GM23338 (cell line): Measurements from ENCODE around the gene FBF1. TPM values are rescaled to one million over a fixed set of nuclear protein-coding genes. Genes with fewer than 3 reads are reported as not detected.

ENCODE experiments used
- ATAC-seq: fragments of 200-7000 bp; cut with Tn5 transposase; 3 replicates; pipeline ENCODE4 v1.9.1; 2020
- DNase-seq: peaks from one replicate; pipeline ENCODE4 v3.0.0-alpha.2; 2015; ENCODE audit warnings: low spot score
- H2AFZ ChIP-seq: fragments of 200-600 bp; sonication (generic); 2 replicates; pipeline ENCODE4 v1.8.0; 2016; ENCODE audit warnings: antibody characterized with exemption, mild to moderate bottlenecking, moderate library complexity
- H3F3A ChIP-seq: fragments of 200-600 bp; sonication (generic); replicated peaks from 2 replicates; pipeline ENCODE4 v1.8.0; 2017; ENCODE audit warnings: antibody characterized with exemption, mixed run types, low read depth
- H3K27ac ChIP-seq: fragments of 200-600 bp; sonication (generic); 2 replicates; pipeline ENCODE4 v1.6.1; 2016; ENCODE audit warnings: low read depth
- H3K27me3 ChIP-seq: fragments of 200-600 bp; sonication (generic); 2 replicates; pipeline ENCODE4 v1.8.0; 2016; ENCODE audit warnings: mild to moderate bottlenecking, mixed run types, moderate library complexity; ENCODE audit not compliant: insufficient read depth
- H3K36me3 ChIP-seq: fragments of 200-600 bp; sonication (generic); 2 replicates; pipeline ENCODE4 v1.8.0; 2016; ENCODE audit warnings: mild to moderate bottlenecking; ENCODE audit not compliant: insufficient read depth
- H3K4me1 ChIP-seq: fragments of 200-600 bp; sonication (generic); 2 replicates; pipeline ENCODE4 v1.8.0; 2016; ENCODE audit warnings: mild to moderate bottlenecking, moderate library complexity; ENCODE audit not compliant: insufficient read depth
- H3K4me2 ChIP-seq: fragments of 200-600 bp; sonication (generic); 2 replicates; pipeline ENCODE4 v1.7.1; 2017; ENCODE audit warnings: mixed run types
- H3K4me3 ChIP-seq: fragments of 200-600 bp; sonication (generic); 2 replicates; pipeline ENCODE4 v1.6.1; 2016; ENCODE audit warnings: mixed run types
- H3K79me2 ChIP-seq: fragments of 200-600 bp; sonication (generic); replicated peaks from 2 replicates; pipeline ENCODE4 v1.8.0; 2017; ENCODE audit warnings: mild to moderate bottlenecking; ENCODE audit not compliant: insufficient read depth
- H3K9me2 ChIP-seq: fragments of 200-600 bp; sonication (generic); 2 replicates; pipeline ENCODE4 v1.8.0; 2017; ENCODE audit not compliant: insufficient read depth
- H4K20me1 ChIP-seq: fragments of 200-600 bp; sonication (generic); replicated peaks from 2 replicates; pipeline ENCODE4 v1.8.0; 2017; ENCODE audit warnings: mild to moderate bottlenecking; ENCODE audit not compliant: insufficient read depth
- H3K27ac Mint-ChIP-seq: 2 replicates; pipeline ENCODE4 v1.8.0; 2020; ENCODE audit warnings: inconsistent platforms, mild to moderate bottlenecking, moderate library complexity, mixed read lengths
- H3K27me3 Mint-ChIP-seq: 3 replicates; pipeline ENCODE4 v1.8.0; 2022; ENCODE audit warnings: low read depth, mild to moderate bottlenecking, moderate library complexity, mixed read lengths, inconsistent platforms; ENCODE audit not compliant: insufficient read depth, poor library complexity
- H3K36me3 Mint-ChIP-seq: 3 replicates; pipeline ENCODE4 v1.8.0; 2021; ENCODE audit warnings: low read depth, mild to moderate bottlenecking, inconsistent platforms, moderate library complexity, mixed read lengths
- H3K4me1 Mint-ChIP-seq: 3 replicates; pipeline ENCODE4 v1.8.0; 2020; ENCODE audit warnings: mild to moderate bottlenecking, inconsistent platforms, mixed read lengths
- H3K4me3 Mint-ChIP-seq: 3 replicates; pipeline ENCODE4 v1.8.0; 2021; ENCODE audit warnings: moderate library complexity, mild to moderate bottlenecking, inconsistent platforms, mixed read lengths
- H3K9me3 Mint-ChIP-seq: 3 replicates; pipeline ENCODE4 v1.8.0; 2020; ENCODE audit warnings: moderate library complexity, mild to moderate bottlenecking, inconsistent platforms, mixed read lengths
- CREB1 ChIP-seq: fragments of 250-450 bp; sonication (Bioruptor Pico); IDR thresholded peaks from 2 replicates; pipeline ENCODE4 v1.5.0; 2020; ENCODE audit warnings: low read depth, mild to moderate bottlenecking, moderate library complexity
- EZH2phosphoT487 ChIP-seq: fragments of 200-600 bp; sonication (generic); IDR thresholded peaks from one replicate; pipeline ENCODE4 v1.8.1; 2018; ENCODE audit warnings: antibody characterized with exemption; ENCODE audit not compliant: unreplicated experiment
- JUNB ChIP-seq: IDR thresholded peaks from one replicate; pipeline ENCODE4 v1.6.1; 2016; ENCODE audit warnings: antibody characterized with exemption; ENCODE audit not compliant: unreplicated experiment
- NANOG ChIP-seq: IDR thresholded peaks from 2 replicates; pipeline ENCODE4 v1.6.1; 2016; ENCODE audit warnings: antibody characterized with exemption, borderline replicate concordance
- POLR2AphosphoS5 ChIP-seq: IDR thresholded peaks from 2 replicates; pipeline ENCODE4 v1.6.1; 2016; ENCODE audit warnings: antibody characterized with exemption, low read depth
- STAT1 ChIP-seq: IDR thresholded peaks from one replicate; pipeline ENCODE4 v1.6.1; 2016; ENCODE audit warnings: antibody characterized with exemption; ENCODE audit not compliant: unreplicated experiment
- ZNF114 ChIP-seq: fragments of 250-450 bp; sonication (Bioruptor Pico); IDR thresholded peaks from 2 replicates; pipeline ENCODE4 v1.5.0; 2020; ENCODE audit warnings: mild to moderate bottlenecking, moderate library complexity
- ZNF331 ChIP-seq: fragments of 250-450 bp; sonication (Bioruptor Pico); IDR thresholded peaks from 2 replicates; pipeline ENCODE4 v1.5.0; 2020; ENCODE audit warnings: low read depth, mild to moderate bottlenecking, moderate library complexity
- polyA plus RNA-seq: library from polyadenylated mRNA; unstranded; fragments of >200 nt; fragmentation: Nextera tagmentation; extraction: Ambion mirVana; gene quantifications from 2 replicates; pipeline ENCODE4 v1.2.1, GENCODE V29; 2016
- total RNA-seq: library from RNA; depleted of rRNA; stranded (reverse); fragments of >200 nt; shearing (Covaris generic); gene quantifications from 2 replicates; pipeline ENCODE4 v1.2.3, GENCODE V29; 2014
- TF ChIP-seq, protein P1 (sequence below): IDR thresholded peaks from one replicate; pipeline ENCODE4 v1.6.1; 2018; ENCODE audit warnings: antibody characterized with exemption; ENCODE audit not compliant: unreplicated experiment
- TF ChIP-seq, protein P2 (sequence below), 2 experiments: fragments of 200-600 bp in 1 of 2; sonication (generic) in 1 of 2; conservative IDR thresholded peaks; 2 replicates each; pipeline versions ENCODE4 v1.5.1 to v1.6.1; 2016 to 2017; ENCODE audit warnings: antibody characterized with exemption in 2 of 2, low read depth in 2 of 2, mild to moderate bottlenecking in 2 of 2, moderate library complexity in 1 of 2
- TF ChIP-seq, protein P3 (sequence below): fragments of 250-450 bp; sonication (Bioruptor Pico); IDR thresholded peaks from 2 replicates; pipeline ENCODE4 v1.5.0; 2020; ENCODE audit warnings: mild to moderate bottlenecking, moderate library complexity

Gene FBF1
- total and polyA plus RNA-seq, 2 experiments from 2014 or later: 8.8 to 11.8 TPM

DNA sequence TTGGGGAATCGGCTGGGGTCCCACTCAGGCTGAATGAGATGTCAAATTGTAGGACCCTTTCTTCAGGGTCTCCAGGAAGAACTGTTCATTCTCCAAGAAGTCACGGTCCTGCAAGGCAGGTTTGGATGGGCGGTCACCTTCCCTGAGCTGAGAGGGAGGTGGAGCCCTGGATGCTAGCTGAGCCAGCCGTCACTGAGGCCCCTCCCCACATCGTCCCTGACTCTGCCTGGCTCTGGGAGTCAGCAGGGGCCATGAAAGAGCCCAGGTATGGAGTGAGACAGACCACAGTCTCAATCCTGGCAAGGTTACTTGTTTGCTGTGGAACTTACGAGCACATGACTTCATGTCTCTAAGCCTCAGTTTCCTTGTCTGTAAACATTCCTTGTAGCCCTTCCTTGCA lies 30.1 kb downstream of the FBF1 start:
- Histone ChIP-seq H3K36me3 (no peaks in the 10 kb centered on the region), H3K79me2 (no peaks in the 10 kb centered on the region), H2AFZ (no peak overlapping the region), H3K27ac (no peak overlapping the region), H3K4me1 (no peaks in the 10 kb centered on the region; the same call in 1 of the 2 replicates), H3K4me2 (no peak overlapping the region), H3K9me2 (no peaks in the 10 kb centered on the region), H4K20me1 (no peaks in the 10 kb centered on the region), H3K4me3 (no peak overlapping the region), H3K27me3 (no peaks in the 10 kb centered on the region), H3F3A (0 out of 2 replicates have a peak, but pooled peaks cover 4% of the 10 kb centered on the region)
- peak; percentile 87 for ATAC-seq
- no peaks in the 10 kb centered on the region for H3K9me3 Mint-ChIP-seq
- TF ChIP-seq, protein P1, sequence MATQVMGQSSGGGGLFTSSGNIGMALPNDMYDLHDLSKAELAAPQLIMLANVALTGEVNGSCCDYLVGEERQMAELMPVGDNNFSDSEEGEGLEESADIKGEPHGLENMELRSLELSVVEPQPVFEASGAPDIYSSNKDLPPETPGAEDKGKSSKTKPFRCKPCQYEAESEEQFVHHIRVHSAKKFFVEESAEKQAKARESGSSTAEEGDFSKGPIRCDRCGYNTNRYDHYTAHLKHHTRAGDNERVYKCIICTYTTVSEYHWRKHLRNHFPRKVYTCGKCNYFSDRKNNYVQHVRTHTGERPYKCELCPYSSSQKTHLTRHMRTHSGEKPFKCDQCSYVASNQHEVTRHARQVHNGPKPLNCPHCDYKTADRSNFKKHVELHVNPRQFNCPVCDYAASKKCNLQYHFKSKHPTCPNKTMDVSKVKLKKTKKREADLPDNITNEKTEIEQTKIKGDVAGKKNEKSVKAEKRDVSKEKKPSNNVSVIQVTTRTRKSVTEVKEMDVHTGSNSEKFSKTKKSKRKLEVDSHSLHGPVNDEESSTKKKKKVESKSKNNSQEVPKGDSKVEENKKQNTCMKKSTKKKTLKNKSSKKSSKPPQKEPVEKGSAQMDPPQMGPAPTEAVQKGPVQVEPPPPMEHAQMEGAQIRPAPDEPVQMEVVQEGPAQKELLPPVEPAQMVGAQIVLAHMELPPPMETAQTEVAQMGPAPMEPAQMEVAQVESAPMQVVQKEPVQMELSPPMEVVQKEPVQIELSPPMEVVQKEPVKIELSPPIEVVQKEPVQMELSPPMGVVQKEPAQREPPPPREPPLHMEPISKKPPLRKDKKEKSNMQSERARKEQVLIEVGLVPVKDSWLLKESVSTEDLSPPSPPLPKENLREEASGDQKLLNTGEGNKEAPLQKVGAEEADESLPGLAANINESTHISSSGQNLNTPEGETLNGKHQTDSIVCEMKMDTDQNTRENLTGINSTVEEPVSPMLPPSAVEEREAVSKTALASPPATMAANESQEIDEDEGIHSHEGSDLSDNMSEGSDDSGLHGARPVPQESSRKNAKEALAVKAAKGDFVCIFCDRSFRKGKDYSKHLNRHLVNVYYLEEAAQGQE: no peak
- TF ChIP-seq POLR2AphosphoS5: no peak
- no peak for TF ChIP-seq ZNF331 (CRISPR knock-in tag)
- TF ChIP-seq, protein P2, sequence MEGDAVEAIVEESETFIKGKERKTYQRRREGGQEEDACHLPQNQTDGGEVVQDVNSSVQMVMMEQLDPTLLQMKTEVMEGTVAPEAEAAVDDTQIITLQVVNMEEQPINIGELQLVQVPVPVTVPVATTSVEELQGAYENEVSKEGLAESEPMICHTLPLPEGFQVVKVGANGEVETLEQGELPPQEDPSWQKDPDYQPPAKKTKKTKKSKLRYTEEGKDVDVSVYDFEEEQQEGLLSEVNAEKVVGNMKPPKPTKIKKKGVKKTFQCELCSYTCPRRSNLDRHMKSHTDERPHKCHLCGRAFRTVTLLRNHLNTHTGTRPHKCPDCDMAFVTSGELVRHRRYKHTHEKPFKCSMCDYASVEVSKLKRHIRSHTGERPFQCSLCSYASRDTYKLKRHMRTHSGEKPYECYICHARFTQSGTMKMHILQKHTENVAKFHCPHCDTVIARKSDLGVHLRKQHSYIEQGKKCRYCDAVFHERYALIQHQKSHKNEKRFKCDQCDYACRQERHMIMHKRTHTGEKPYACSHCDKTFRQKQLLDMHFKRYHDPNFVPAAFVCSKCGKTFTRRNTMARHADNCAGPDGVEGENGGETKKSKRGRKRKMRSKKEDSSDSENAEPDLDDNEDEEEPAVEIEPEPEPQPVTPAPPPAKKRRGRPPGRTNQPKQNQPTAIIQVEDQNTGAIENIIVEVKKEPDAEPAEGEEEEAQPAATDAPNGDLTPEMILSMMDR (conservative IDR thresholded peaks at IDR 0.05; ENCODE audit: low read depth in 2 of 2): no peak
- no peak for TF ChIP-seq NANOG
- TF ChIP-seq ZNF114: no peak
- TF ChIP-seq EZH2phosphoT487: no peak
- no peak for TF ChIP-seq STAT1
- TF ChIP-seq CREB1: no peak
- no peak for TF ChIP-seq JUNB
- H3K27ac Mint-ChIP-seq: no peak overlapping the region
- H3K4me3 Mint-ChIP-seq: no peak overlapping the region
- peaks cover 2% of the 10 kb centered on the region; the same call in 2 of the 3 replicates for H3K36me3 Mint-ChIP-seq
- DNase-seq: peak; percentile 53
- no peaks in the 10 kb centered on the region; the same call in 2 of the 3 replicates for H3K4me1 Mint-ChIP-seq
- H3K27me3 Mint-ChIP-seq: peaks cover 6% of the 10 kb centered on the region

DNA sequence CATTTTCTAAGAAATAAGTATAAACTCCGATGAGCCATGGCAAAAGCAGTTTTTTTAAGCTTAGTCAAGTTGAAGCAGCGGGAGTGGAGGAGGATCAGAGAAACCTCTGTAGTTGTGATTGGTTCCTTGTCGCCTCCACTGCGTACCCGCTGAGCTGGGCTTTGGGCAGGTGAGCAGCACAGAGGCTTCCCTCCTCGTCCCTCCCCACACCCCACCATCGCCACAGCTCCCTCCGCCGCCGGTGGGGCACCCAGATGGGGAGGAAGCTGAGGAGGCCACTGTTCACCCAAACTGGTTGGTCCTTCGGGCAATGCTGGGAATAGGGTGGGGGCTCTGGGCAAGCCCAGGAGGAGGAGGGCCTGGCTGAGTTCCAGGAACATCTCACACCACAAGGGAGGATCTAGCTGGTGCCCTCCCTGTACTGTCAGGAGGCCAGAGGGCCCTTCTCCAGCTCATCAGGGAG lies 31.0 kb downstream of the FBF1 start:
- no peak for DNase-seq
- Histone ChIP-seq H3K79me2 (no peaks in the 10 kb centered on the region), H3K27ac (no peak overlapping the region), H3K4me2 (no peak overlapping the region), H2AFZ (no peak overlapping the region), H3K4me3 (no peak overlapping the region), H3K36me3 (no peaks in the 10 kb centered on the region), H4K20me1 (no peaks in the 10 kb centered on the region), H3K4me1 (no peaks in the 10 kb centered on the region; the same call in 1 of the 2 replicates), H3K27me3 (no peaks in the 10 kb centered on the region), H3F3A (0 out of 2 replicates have a peak, but pooled peaks cover 6% of the 10 kb centered on the region), H3K9me2 (no peaks in the 10 kb centered on the region)
- ATAC-seq: no peak
- Mint-ChIP-seq H3K27ac (0 out of 2 replicates have a peak overlapping the region, but pooled peaks have one; percentile 27), H3K4me1 (no peaks in the 10 kb centered on the region; the same call in 2 of the 3 replicates), H3K36me3 (peaks cover 2% of the 10 kb centered on the region; the same call in 2 of the 3 replicates), H3K27me3 (peaks cover 8% of the 10 kb centered on the region), H3K9me3 (no peaks in the 10 kb centered on the region), H3K4me3 (no peak overlapping the region)
- TF ChIP-seq, protein P3, sequence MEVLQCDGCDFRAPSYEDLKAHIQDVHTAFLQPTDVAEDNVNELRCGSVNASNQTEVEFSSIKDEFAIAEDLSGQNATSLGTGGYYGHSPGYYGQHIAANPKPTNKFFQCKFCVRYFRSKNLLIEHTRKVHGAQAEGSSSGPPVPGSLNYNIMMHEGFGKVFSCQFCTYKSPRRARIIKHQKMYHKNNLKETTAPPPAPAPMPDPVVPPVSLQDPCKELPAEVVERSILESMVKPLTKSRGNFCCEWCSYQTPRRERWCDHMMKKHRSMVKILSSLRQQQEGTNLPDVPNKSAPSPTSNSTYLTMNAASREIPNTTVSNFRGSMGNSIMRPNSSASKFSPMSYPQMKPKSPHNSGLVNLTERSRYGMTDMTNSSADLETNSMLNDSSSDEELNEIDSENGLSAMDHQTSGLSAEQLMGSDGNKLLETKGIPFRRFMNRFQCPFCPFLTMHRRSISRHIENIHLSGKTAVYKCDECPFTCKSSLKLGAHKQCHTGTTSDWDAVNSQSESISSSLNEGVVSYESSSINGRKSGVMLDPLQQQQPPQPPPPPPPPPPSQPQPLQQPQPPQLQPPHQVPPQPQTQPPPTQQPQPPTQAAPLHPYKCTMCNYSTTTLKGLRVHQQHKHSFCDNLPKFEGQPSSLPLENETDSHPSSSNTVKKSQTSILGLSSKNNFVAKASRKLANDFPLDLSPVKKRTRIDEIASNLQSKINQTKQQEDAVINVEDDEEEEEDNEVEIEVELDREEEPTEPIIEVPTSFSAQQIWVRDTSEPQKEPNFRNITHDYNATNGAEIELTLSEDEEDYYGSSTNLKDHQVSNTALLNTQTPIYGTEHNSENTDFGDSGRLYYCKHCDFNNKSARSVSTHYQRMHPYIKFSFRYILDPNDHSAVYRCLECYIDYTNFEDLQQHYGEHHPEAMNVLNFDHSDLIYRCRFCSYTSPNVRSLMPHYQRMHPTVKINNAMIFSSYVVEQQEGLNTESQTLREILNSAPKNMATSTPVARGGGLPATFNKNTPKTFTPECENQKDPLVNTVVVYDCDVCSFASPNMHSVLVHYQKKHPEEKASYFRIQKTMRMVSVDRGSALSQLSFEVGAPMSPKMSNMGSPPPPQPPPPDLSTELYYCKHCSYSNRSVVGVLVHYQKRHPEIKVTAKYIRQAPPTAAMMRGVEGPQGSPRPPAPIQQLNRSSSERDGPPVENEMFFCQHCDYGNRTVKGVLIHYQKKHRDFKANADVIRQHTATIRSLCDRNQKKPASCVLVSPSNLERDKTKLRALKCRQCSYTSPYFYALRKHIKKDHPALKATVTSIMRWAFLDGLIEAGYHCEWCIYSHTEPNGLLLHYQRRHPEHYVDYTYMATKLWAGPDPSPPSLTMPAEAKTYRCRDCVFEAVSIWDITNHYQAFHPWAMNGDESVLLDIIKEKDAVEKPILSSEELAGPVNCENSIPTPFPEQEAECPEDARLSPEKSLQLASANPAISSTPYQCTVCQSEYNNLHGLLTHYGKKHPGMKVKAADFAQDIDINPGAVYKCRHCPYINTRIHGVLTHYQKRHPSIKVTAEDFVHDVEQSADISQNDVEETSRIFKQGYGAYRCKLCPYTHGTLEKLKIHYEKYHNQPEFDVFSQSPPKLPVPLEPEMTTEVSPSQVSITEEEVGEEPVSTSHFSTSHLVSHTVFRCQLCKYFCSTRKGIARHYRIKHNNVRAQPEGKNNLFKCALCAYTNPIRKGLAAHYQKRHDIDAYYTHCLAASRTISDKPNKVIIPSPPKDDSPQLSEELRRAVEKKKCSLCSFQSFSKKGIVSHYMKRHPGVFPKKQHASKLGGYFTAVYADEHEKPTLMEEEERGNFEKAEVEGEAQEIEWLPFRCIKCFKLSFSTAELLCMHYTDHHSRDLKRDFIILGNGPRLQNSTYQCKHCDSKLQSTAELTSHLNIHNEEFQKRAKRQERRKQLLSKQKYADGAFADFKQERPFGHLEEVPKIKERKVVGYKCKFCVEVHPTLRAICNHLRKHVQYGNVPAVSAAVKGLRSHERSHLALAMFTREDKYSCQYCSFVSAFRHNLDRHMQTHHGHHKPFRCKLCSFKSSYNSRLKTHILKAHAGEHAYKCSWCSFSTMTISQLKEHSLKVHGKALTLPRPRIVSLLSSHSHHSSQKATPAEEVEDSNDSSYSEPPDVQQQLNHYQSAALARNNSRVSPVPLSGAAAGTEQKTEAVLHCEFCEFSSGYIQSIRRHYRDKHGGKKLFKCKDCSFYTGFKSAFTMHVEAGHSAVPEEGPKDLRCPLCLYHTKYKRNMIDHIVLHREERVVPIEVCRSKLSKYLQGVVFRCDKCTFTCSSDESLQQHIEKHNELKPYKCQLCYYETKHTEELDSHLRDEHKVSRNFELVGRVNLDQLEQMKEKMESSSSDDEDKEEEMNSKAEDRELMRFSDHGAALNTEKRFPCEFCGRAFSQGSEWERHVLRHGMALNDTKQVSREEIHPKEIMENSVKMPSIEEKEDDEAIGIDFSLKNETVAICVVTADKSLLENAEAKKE (CRISPR knock-in tag): no peak
